CD4-positive, CD25-positive, alpha-beta regulatory T cell (primary cell): Measurements from ENCODE around the gene MCEMP1. TPM values are rescaled to one million over a fixed set of nuclear protein-coding genes. Genes with fewer than 3 reads are reported as not detected.

ENCODE experiments used
- ATAC-seq, 2 donors: fragments of 150-1000 bp; cut with Tn5 transposase; one replicate each; pipeline ENCODE4 v1.10.0; 2021; ENCODE audit warnings: low read depth in 2 of 2, moderate number of reproducible peaks in 2 of 2, moderate library complexity in 1 of 2
- DNase-seq, 3 donors: peaks; one replicate each; pipeline versions ENCODE4 v3.0.0 to v3.0.0-alpha.2; 2012 to 2022; ENCODE audit warnings: mixed read lengths in 1 of 3
- H3K27ac ChIP-seq: one replicate; pipeline ENCODE4 v1.7.0; 2013; ENCODE audit warnings: mild to moderate bottlenecking, low read length; ENCODE audit not compliant: insufficient read depth, poor library complexity, severe bottlenecking
- H3K27me3 ChIP-seq: one replicate; pipeline ENCODE4 v1.7.0; 2013; ENCODE audit warnings: low read length; ENCODE audit not compliant: control insufficient read depth, insufficient read depth
- H3K36me3 ChIP-seq: one replicate; pipeline ENCODE4 v1.7.0; 2013; ENCODE audit warnings: mild to moderate bottlenecking, low read length, moderate library complexity; ENCODE audit not compliant: control insufficient read depth, insufficient read depth
- H3K4me1 ChIP-seq: 2 replicates; pipeline ENCODE4 v1.7.0; 2013; ENCODE audit warnings: mild to moderate bottlenecking, low read length; ENCODE audit not compliant: insufficient read depth, control insufficient read depth, poor library complexity, severe bottlenecking
- H3K4me3 ChIP-seq: one replicate; pipeline ENCODE4 v1.7.0; 2013; ENCODE audit warnings: low read depth, mild to moderate bottlenecking, low read length, moderate library complexity
- H3K9me3 ChIP-seq, 2 experiments: 1 replicate in 1 of 2; 2 replicates in 1 of 2; pipeline ENCODE4 v1.7.0; 2013; ENCODE audit warnings: low read length in 2 of 2, mild to moderate bottlenecking in 1 of 2, moderate library complexity in 1 of 2; ENCODE audit not compliant: control insufficient read depth in 2 of 2
- H3K27ac Mint-ChIP-seq, 3 donors: one replicate each; pipeline ENCODE4 v1.8.0; 2020 to 2022; ENCODE audit warnings: mild to moderate bottlenecking in 3 of 3, mixed read lengths in 3 of 3, moderate library complexity in 2 of 3
- H3K27me3 Mint-ChIP-seq: one replicate; pipeline ENCODE4 v1.8.0; 2022; ENCODE audit warnings: mild to moderate bottlenecking, mixed read lengths
- H3K36me3 Mint-ChIP-seq: one replicate; pipeline ENCODE4 v1.8.0; 2020; ENCODE audit warnings: mixed read lengths
- H3K4me1 Mint-ChIP-seq, 4 donors: one replicate each; pipeline ENCODE4 v1.8.0; 2020 to 2022; ENCODE audit warnings: mixed read lengths in 4 of 4, mild to moderate bottlenecking in 1 of 4
- H3K4me3 Mint-ChIP-seq, 4 donors: one replicate each; pipeline ENCODE4 v1.8.0; 2020 to 2022; ENCODE audit warnings: mild to moderate bottlenecking in 4 of 4, mixed read lengths in 4 of 4, moderate library complexity in 3 of 4
- H3K9me3 Mint-ChIP-seq, 7 donors: one replicate each; pipeline ENCODE4 v1.8.0; 2020 to 2022; ENCODE audit warnings: mixed read lengths in 7 of 7, mild to moderate bottlenecking in 3 of 7, moderate library complexity in 2 of 7
- polyA plus RNA-seq, 4 donors: library from polyadenylated mRNA; unstranded; fragments of 300-500 nt; fragmentation: Illumina TruSeq; gene quantifications; one replicate each; pipeline ENCODE4 v1.2.3, GENCODE V29; 2021
- total RNA-seq: library from RNA; stranded (reverse); gene quantifications from one replicate; pipeline ENCODE4 v1.2.3, GENCODE V29; 2022

MCEMP1 gene, protein sequence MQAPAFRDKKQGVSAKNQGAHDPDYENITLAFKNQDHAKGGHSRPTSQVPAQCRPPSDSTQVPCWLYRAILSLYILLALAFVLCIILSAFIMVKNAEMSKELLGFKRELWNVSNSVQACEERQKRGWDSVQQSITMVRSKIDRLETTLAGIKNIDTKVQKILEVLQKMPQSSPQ
- total RNA-seq (0.59 TPM), polyA plus RNA-seq (not detected)

DNA sequence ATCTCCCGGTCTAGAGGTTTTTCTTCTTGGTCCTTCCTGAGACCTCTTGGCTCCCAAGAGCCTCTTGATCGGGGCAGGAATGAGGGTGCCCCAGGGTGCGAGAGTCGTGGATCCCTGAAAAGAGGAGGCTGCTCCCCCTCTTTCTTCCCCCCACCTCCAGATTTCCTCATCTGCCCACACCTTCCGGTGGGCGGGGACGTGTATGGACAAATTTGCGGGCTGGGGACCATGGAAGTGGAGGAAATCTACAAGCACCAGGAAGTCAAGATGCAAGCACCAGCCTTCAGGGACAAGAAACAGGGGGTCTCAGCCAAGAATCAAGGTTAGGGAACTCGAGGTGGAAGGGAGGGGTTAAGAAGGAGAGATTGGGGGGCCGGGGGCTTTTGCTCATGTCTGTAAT is at the start of gene MCEMP1:
MCEMP1 (plus strand) TSS at position 237 of the 400 bp plus-strand sequence; CDS start at position 268, 31 bp downstream.
- Histone ChIP-seq H3K4me3 (no peak within 1 kb of the TSS), H3K4me1 (peaks cover 35% of the 10 kb centered on the region), H3K36me3 (no peaks in the 10 kb centered on the region), H3K27ac (no peak within 1 kb of the TSS), H3K27me3 (peaks cover 2% of the 10 kb centered on the region), H3K9me3 (no peaks in the 10 kb centered on the region)
- Mint-ChIP-seq H3K27me3 (peaks cover 45% of the 10 kb centered on the region), H3K4me1 (peaks cover 11 to 43% (median 19%) of the 10 kb centered on the region in 4 donors), H3K36me3 (no peaks in the 10 kb centered on the region), H3K4me3 (peak within 1 kb of the TSS in 3 of 4 donors; percentile 43 to 52 (median 46)), H3K27ac (peak within 1 kb of the TSS in 1 of 3 donors; percentile 87), H3K9me3 (peaks cover 0 to 1% (median 0%) of the 10 kb centered on the region in 7 donors)
- ATAC-seq, result no peak
- DNase-seq, result no peak

DNA sequence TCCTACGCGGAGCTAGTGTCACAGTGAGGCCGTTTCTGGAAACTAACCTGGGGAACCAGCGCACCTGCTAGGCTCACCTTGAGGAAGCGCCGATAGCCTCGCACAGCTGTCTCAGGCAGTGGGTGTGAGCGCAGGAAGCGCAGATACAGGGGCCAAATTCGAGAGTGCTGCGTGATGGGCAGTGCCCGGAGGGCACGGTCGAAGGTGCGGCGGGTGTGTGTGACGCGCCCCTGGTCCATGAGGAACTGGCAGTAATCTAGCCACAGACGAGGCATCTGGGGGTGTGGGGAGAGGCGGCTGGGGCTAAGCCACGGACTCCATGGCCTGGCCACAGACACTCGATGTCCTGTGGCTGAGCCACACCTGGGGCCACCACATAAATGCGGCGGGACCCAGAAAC is 49.7 kb upstream of the MCEMP1 start:
- H3K27ac ChIP-seq, result no peak overlapping the region
- H3K27ac Mint-ChIP-seq, result peak overlapping the region in 1 of 3 donors; percentile 46
- H3K27me3 ChIP-seq, result no peaks in the 10 kb centered on the region
- H3K4me1 ChIP-seq, result peaks cover 28% of the 10 kb centered on the region
- H3K36me3 Mint-ChIP-seq, result peaks cover 17% of the 10 kb centered on the region
- ATAC-seq (no peak), DNase-seq (no peak)
- H3K4me1 Mint-ChIP-seq, result peaks cover 5 to 50% (median 22%) of the 10 kb centered on the region in 4 donors
- no peaks in the 10 kb centered on the region for H3K9me3 ChIP-seq
- peak overlapping the region; percentile 3 to 55 (median 42) for H3K4me3 Mint-ChIP-seq
- no peak overlapping the region for H3K4me3 ChIP-seq
- H3K36me3 ChIP-seq, result peaks cover 49% of the 10 kb centered on the region
- no peaks in the 10 kb centered on the region for H3K9me3 Mint-ChIP-seq
- H3K27me3 Mint-ChIP-seq, result peaks cover 7% of the 10 kb centered on the region

DNA sequence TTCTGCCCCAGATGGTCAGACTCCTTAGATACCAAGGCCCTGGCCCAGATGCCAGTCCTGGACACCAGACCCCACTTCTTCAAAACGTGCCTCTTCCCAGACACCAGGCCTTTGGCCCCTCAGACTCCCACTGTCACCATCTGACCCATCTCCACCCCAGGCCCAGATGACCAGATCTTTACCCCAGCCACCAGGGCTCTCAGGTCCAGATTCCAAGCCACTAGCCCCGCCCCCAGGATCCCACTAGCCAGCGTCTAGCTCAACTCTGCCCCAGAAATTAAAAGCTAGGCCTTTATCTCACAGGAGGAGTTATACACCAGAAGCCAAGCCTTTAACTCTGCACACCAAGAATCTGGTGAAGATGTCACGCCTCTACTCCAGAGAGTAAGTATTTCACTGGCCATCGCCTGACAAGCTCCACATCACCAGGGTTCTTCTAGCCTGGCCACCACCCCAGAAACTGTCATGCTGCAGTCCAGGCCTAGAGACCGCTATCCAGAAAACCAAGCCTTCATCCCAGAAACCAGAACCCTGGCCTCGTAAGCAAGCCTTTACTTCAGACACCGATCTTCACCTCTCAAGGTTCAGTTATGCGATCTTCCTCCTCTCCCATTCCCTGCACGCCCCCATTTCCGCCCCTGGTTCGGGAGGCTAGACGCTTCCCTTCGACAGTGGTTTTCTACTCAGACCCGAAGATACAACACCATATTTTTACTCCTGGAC is 48.1 kb upstream of the MCEMP1 start:
- Mint-ChIP-seq H3K9me3 (no peaks in the 10 kb centered on the region), H3K27ac (peak overlapping the region; percentile 98 to 100 (median 98)), H3K27me3 (peaks cover 7% of the 10 kb centered on the region), H3K4me3 (peak overlapping the region; percentile 92 to 98 (median 97)), H3K4me1 (peaks cover 5 to 50% (median 22%) of the 10 kb centered on the region in 4 donors), H3K36me3 (peaks cover 10% of the 10 kb centered on the region)
- ATAC-seq, result no peak
- H3K27me3 ChIP-seq, result no peaks in the 10 kb centered on the region
- peaks cover 28% of the 10 kb centered on the region for H3K4me1 ChIP-seq
- H3K4me3 ChIP-seq, result peak overlapping the region; percentile 98
- peaks cover 37% of the 10 kb centered on the region for H3K36me3 ChIP-seq
- H3K27ac ChIP-seq, result peak overlapping the region; percentile 95
- H3K9me3 ChIP-seq, result no peaks in the 10 kb centered on the region
- no peak for DNase-seq

DNA sequence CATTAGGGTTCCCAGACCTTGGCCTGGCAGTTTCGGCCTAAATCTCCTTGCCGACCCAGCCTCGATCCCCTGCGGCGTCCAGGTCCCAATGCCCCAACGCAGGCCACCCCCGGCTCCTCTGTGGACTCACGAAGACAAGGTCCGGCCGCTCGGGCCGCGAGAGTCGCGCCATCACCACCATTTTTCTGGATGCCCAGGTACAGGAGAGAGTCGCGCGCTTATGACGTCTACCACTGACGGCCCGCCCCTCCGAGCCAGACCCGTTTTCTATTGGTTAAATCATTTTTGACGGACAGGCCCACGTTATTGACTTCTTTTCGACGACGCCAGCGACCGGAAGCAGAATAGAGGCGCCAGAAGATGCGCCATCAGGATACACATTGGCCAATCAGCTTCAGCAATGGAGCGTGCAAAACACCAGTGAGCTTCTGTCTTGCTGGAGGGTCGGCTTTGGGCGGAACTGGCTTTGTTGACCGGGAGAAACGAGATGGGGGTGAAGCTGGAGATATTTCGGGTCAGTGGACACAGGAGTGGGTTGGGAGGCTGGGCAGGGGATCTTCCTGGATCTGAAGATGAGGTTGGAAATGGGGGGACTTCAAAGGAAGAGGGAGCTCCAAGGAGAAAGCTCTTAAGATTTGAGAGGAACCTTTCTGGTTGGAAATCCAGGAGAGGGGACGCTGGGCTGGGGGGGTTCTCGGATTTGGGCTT is 47.4 kb upstream of the MCEMP1 start, which contains the start of the genes PET100 and XAB2:
PET100 (plus strand) TSS at position 447 of the 708 bp plus-strand sequence; CDS start at position 488, 41 bp downstream.
XAB2 (minus strand) TSS at position 199 of the 708 bp plus-strand sequence; CDS start at position 181, 18 bp downstream.
- H3K27me3 Mint-ChIP-seq, result peaks cover 7% of the 10 kb centered on the region

DNA sequence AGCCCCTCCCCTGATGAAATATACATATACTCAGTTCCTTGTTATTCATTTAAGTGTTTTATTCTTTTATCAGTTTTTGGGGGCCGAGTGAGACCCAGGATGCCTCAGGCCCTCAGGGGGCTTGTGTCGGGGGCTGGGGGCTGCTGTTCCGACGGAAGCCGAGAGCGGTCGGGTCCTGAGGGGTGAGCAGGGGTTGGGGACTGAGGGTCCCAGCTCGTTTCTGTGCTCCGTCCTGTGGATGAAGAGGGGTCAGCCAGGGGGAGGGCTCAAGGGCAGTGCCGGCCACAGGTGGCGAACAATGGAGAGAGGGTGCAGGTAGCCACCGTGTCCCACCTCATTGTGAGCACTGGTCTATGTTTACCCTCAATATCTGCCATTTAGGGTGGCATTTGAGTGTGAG is 45.3 kb upstream of the MCEMP1 start:
- peak overlapping the region; percentile 52 to 75 (median 62) for H3K4me3 Mint-ChIP-seq
- no peak overlapping the region for H3K27ac Mint-ChIP-seq
- peaks cover 10% of the 10 kb centered on the region for H3K36me3 Mint-ChIP-seq

More for the DNA sequence above, 47.4 kb upstream of the MCEMP1 start, which contains the start of the genes PET100 and XAB2:
- H3K36me3 ChIP-seq, result peaks cover 33% of the 10 kb centered on the region
- peak within 1 kb of the TSS; percentile 98 to 100 (median 98) for H3K27ac Mint-ChIP-seq
- H3K4me1 ChIP-seq, result peaks cover 28% of the 10 kb centered on the region
- no peaks in the 10 kb centered on the region for H3K9me3 ChIP-seq
- peak; percentile 96 to 98 for ATAC-seq
- H3K4me3 Mint-ChIP-seq, result peak within 1 kb of the TSS; percentile 92 to 98 (median 97)
- peaks cover 10% of the 10 kb centered on the region for H3K36me3 Mint-ChIP-seq
- peaks cover 5 to 56% (median 26%) of the 10 kb centered on the region in 4 donors for H3K4me1 Mint-ChIP-seq
- H3K27ac ChIP-seq, result peak within 1 kb of the TSS; percentile 95
- peak; percentile 93 to 99 (median 96) for DNase-seq
- peak within 1 kb of the TSS; percentile 98 for H3K4me3 ChIP-seq
- H3K27me3 ChIP-seq, result no peaks in the 10 kb centered on the region
- H3K9me3 Mint-ChIP-seq, result no peaks in the 10 kb centered on the region

DNA sequence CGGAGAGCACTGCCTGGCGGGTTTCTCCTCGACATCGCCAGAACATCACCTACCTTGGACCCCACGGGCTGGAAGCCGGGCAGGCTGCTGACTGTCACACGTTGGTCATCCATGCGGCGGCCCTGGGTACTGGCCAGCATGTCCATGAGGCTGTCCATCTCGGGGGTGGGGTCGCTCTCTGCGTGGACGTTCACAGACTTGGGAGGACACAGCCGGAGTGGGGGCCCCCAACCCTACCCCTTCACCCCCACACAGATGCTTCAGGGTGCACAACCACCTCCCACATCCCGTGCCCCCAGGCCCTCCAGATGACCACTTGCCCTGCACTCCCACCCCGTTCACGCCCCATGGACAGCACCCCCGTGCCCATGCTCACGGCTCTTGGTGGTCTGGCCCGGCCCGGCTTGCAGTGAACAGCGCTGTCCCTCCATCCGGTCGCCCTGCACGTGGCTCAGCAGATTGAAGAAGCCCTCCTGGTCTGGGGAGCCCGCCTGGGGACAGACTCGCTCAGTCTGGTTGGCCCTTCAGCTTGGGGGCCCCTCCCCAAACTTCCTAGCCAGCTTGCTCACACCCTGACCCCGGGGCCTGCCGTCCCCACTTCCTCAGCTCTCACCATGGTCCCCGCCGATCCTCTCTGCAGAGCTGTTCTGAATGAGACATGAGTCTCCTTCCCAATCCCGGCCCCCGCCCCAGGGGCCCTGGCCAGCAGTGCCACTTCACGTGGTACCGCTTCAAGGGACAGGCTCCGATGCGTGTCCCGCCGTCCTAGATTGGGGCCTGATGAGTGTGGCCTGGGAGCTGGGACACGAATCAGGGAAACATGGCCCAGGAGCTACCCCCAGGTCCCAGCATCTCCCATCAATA is 44.3 kb upstream of the MCEMP1 start:
- H3K9me3 Mint-ChIP-seq, result no peaks in the 10 kb centered on the region

More for the DNA sequence above, 45.3 kb upstream of the MCEMP1 start:
- Histone ChIP-seq H3K4me3 (no peak overlapping the region), H3K9me3 (no peaks in the 10 kb centered on the region), H3K27ac (no peak overlapping the region), H3K36me3 (peaks cover 15% of the 10 kb centered on the region), H3K4me1 (peaks cover 38% of the 10 kb centered on the region), H3K27me3 (no peaks in the 10 kb centered on the region)
- H3K4me1 Mint-ChIP-seq, result peaks cover 5 to 71% (median 29%) of the 10 kb centered on the region in 4 donors
- ATAC-seq, result no peak
- no peaks in the 10 kb centered on the region for H3K9me3 Mint-ChIP-seq
- DNase-seq, result no peak
- H3K27me3 Mint-ChIP-seq, result peaks cover 7% of the 10 kb centered on the region

More for the DNA sequence above, 44.3 kb upstream of the MCEMP1 start:
- Mint-ChIP-seq H3K4me1 (peaks cover 5 to 72% (median 31%) of the 10 kb centered on the region in 4 donors), H3K27me3 (peaks cover 7% of the 10 kb centered on the region), H3K36me3 (peaks cover 7% of the 10 kb centered on the region), H3K4me3 (peak overlapping the region in 2 of 4 donors; percentile 26 to 53), H3K27ac (no peak overlapping the region)
- Histone ChIP-seq H3K4me1 (peaks cover 44% of the 10 kb centered on the region), H3K27ac (no peak overlapping the region), H3K27me3 (no peaks in the 10 kb centered on the region), H3K36me3 (peaks cover 7% of the 10 kb centered on the region), H3K9me3 (no peaks in the 10 kb centered on the region), H3K4me3 (no peak overlapping the region)
- DNase-seq (no peak), ATAC-seq (no peak)
